HT-29 (cell line): ENCODE measurements around the gene PIWIL1. TPM values are rescaled to one million over a fixed set of nuclear protein-coding genes. Genes with fewer than 3 reads are reported as not detected.
A peak's percentile ranks its signal among the peaks of the same experiment; 100 is the strongest.

Experiments used
- DNase-seq: peaks from one replicate; pipeline ENCODE4 v3.0.0-alpha.2; 2015; ENCODE audit warnings: low spot score
- total RNA-seq: library from RNA; depleted of rRNA; stranded (reverse); fragments of >200 nt; shearing (Covaris generic); gene quantifications from 2 replicates; pipeline ENCODE4 v1.2.3, GENCODE V29; 2014; rRNA removed

PIWIL1 gene
- not detected in 2 replicates for total RNA-seq

- DNase-seq = no peak
These were observed at the start of gene PIWIL1 for GRCh38 chr12:130337488-130338303. PIWIL1 (plus strand) TSS chr12:130337887; CDS start chr12:130342592, 4,705 bp downstream.

- DNase-seq = no peak
These were observed 49.5 kb upstream of the PIWIL1 start for GRCh38 chr12:130288206-130288605.

- no peak for DNase-seq
These were observed 49.0 kb upstream of the PIWIL1 start for GRCh38 chr12:130288691-130289090.

GRCh38 chr12:130290114-130290513, 47.6 kb upstream of the PIWIL1 start:
- no peak for DNase-seq

- no peak for DNase-seq
These were observed 39.2 kb upstream of the PIWIL1 start for GRCh38 chr12:130298322-130299021.

GRCh38 chr12:130299574-130299973, 38.1 kb upstream of the PIWIL1 start:
- no peak for DNase-seq

GRCh38 chr12:130300090-130300489, 37.6 kb upstream of the PIWIL1 start:
- DNase-seq = no peak

- DNase-seq = no peak
These were observed 36.8 kb upstream of the PIWIL1 start for GRCh38 chr12:130300737-130301535.

- DNase-seq = no peak
These were observed 36.1 kb upstream of the PIWIL1 start for GRCh38 chr12:130301559-130301958.

GRCh38 chr12:130303781-130304180, 33.9 kb upstream of the PIWIL1 start:
- DNase-seq = no peak

- DNase-seq = no peak
These were observed 29.8 kb upstream of the PIWIL1 start for GRCh38 chr12:130307859-130308258.

- DNase-seq = no peak
These were observed 29.3 kb upstream of the PIWIL1 start for GRCh38 chr12:130308393-130308792.

- no peak for DNase-seq
These were observed 21.4 kb upstream of the PIWIL1 start for GRCh38 chr12:130316251-130316650.

GRCh38 chr12:130320536-130320935, 17.2 kb upstream of the PIWIL1 start:
- no peak for DNase-seq

GRCh38 chr12:130322263-130322662, 15.4 kb upstream of the PIWIL1 start:
- DNase-seq = no peak

- no peak for DNase-seq
These were observed 7.0 kb upstream of the PIWIL1 start for GRCh38 chr12:130330685-130331084.

GRCh38 chr12:130331146-130331545, 6.5 kb upstream of the PIWIL1 start:
- no peak for DNase-seq

- no peak for DNase-seq
These were observed 4.3 kb upstream of the PIWIL1 start for GRCh38 chr12:130333341-130333740.

- DNase-seq = no peak
These were observed 3.3 kb upstream of the PIWIL1 start for GRCh38 chr12:130334399-130334798.

- no peak for DNase-seq
These were observed 2.8 kb upstream of the PIWIL1 start for GRCh38 chr12:130334937-130335336.

GRCh38 chr12:130335517-130336392, 1.9 kb upstream of the PIWIL1 start:
- DNase-seq = peak; percentile 75
